Hematopoietic multipotent progenitor cell treated with erythropoietin and hydrocortisone succinate and interleukin-3 and kit ligand, for 6 days (in vitro differentiated cells): ENCODE data around the gene RAB1B.
"Not testable (repeated sequence)": the region's sequence is repeated elsewhere in the genome, so short reads cannot be mapped to it uniquely, and the experiment has no call there.

Experiments
- DNase-seq: peaks from one replicate; pipeline ENCODE4 v3.0.0-alpha.2; 2015

The RAB1B gene

DNA sequence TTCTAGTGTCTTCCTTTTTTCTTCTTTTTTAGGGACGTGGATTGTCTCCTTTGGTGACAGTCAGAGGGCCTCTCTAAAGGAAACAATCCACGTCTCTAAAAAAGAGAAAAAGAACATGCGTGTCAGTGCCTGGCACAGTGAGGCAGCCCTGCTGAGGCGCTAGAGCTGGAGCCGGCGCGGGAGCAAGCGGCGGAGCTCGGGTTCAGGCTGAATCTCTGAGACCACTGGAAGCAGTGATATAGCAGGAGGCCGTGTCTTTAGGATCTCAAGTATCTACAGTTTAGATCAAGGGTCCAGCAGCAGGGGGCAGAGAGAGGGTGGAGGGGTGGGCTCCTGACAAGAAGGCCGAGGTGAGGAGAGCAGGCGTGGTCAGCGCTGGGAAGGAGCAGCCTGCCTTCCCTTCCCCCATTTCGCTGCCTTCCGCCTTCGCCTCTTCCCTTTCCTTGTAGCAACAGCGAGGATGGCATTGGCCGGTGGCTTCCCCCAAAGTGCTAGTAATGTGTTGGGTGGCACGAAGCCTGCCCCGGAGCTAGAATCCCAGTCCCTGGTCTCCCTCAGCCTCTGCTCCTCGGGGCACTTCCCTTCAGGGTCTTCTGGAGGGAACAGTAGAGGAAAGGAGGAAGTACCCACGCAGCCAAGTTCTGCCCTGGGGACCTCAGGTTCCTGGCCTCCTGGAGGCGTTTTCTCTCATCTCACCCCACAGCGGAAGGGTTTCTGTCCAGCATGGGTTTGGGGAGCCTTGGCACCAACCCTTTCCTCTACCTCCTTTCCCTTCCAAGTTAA, 28.2 kb upstream of the RAB1B start:
- no peak for DNase-seq

DNA sequence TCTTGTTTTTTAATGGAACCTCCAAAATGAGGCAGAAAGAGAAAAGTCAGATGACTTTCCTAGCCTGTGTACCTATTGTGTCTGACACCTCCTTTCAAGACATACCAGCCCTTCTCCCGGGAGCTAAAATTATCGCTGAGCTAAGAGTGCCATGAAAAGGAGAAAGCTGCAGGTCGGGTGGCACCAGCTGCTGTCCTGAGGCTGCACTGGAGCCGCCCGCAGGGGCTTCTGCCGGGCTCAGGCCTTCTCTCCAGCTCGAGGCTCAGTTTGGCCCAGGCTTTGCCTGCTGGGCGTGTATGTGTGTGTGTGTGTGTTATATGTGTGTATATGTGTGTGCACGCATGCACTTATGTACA, 27.7 kb upstream of the RAB1B start:
- no peak for DNase-seq

DNA sequence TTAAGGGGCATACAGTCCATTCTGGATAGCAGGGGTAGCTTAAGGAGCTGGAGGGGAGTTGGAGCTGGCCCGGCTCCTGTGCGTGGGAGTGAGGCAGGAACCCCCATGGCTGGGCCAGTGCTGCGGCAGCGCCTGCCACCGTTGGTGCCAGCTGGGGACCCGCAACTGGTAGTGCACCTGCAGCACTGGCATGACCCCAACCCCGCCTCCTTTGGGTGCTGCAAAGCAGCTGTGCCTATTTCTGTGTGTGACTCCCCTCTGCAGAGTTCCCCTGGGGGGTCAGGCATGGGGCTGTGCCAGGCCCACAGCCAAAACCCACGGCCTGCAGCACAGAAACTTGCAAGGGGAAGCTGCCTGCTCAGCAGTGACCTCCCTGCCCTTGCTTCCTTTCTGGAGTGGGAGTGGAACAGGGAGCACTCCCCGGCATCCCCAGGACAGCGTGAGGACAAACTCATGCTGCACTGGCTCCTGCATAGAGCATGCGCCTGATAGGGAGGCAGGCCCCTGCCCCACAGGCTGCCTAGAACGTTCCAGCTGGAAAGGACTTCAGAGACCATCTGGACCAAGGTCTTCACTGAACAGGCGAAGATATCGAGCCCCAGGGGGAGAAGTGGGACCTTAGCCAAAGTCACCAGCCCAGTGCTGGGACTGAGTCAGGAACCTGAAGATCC, 26.2 kb upstream of the RAB1B start:
- no peak for DNase-seq

DNA sequence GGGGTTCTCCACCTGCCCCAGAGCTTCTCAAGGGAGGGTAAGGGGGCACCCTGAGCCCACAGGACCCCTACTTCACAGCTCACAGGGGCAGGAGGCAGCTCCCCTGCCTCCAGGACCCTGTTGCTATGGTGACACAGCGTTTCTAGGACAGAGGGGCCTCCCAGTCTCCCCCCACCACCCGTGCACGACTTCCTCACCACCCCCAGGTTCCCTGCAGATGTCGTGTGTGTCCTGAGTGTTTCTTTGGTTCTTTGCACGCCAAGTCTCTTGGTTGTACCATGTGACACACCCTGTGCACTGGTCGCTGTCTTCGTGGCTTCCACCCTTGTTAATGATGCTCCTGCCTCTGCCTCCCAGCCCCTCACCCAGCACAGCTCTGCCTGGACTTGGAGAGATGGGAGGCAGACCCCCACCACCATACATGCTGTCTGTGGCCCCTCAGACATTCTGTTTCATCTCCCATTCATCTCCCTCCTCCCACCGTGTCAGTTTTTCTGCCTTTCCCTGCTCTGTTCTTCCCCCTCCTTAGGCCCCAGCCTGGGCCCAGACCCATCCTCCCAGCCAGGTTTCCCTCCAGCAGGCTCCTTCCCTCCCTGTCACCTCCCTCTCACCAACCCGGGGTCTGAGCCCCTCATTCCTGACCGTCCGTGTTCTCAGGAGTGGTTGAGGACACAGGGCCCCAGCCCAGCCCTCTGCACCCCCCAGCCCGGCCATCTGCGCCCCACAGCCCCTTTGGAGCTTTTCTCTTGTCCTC, 24.5 kb upstream of the RAB1B start:
- DNase-seq, result no peak

DNA sequence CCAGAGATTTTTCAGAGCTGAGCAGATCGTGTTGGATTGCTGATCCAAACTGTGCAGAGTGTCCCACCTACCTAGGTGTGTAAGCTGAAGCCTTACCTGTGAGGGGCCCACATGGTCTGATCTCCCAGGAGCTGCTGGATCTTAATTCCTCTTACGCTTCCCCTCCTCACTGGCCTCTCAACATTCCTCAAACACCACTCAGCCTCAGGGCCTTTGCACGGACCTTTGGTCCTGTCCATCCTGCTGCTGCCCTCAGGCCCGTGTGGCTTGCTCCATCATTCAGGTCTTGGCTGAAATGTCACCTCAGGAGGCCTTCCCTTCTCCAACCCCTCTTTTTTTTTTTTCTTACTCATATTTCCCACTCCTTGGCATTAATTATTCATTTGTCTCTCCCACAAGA, 21.1 kb upstream of the RAB1B start:
- DNase-seq, result no peak

DNA sequence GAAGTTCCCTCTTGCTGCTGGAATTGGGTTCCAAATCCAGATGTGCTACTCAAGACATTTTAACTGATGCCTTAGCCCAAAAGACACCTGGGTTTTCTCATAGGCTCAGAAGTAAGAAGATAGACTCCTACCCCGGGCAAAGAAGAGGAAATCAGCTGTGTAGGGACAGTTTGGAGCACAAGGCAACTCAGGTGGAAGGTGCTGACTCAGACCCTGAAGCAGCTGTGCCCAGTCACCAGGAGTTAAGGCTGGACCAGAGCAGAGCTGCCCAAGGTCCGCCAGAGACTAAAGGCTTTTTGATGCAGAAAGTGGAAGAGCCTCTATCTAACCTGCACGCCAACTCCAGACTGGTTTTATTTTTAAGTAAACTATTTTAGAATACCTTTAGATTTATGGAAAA, 20.6 kb upstream of the RAB1B start:
- DNase-seq, result no peak

DNA sequence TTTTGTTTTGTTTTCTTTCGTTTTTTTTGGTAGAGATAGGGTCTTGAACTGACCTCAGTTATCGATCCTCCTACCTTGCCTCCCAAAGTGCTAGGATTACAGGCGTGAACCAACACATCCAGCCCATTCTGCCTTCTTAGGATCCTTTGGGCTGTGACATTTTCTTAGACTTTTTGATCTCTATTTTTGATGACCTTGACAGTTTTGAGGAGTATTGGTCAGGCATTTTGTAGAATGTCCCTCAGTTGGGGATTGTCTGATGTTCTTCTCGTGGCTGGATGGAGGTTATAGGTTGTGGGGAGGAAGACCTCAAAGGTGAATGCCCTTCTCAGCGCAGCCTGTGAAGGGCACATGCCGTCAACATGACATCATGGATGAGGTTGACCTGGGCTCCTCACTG, 19.5 kb upstream of the RAB1B start:
- DNase-seq, result no peak

DNA sequence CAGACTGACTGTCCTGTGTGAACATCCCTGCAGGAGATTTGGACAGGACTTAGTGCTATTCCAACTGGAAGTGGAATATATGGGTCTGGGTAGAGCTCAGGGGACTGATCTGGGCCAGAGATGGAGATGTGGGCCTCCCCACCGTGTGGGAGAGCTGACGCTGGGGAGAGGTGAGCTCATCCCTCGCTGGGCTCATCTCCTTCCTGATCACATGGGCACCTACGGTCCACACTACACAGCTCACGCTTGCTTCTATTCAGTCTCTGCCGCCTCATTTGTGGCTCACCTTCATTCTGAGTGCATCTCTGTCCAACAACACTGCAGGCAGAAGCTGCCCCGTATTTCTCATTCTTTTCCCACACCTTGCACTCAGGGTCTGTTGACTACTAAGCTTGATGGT, 16.6 kb upstream of the RAB1B start:
- no peak for DNase-seq

DNA sequence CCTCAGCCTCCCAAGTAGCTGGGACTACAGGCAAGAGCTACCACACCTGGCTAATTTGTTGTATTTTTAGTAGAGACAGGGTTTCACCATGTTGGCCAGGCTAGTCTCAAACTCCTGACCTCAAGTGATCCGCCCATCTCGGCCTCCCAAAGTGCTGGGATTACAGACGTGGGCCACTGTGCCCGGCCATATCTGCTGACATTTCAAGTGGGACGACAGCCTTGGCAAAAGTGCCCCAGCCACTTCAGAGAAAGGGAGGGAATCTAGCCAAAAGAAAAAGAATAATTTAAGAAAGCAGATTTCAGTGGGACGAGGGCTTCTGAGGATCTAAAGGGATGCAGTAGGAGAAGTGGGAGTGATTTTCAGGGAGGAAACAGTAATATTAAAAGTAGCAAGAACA, 15.4 kb upstream of the RAB1B start:
- DNase-seq, result not testable (repeated sequence)

DNA sequence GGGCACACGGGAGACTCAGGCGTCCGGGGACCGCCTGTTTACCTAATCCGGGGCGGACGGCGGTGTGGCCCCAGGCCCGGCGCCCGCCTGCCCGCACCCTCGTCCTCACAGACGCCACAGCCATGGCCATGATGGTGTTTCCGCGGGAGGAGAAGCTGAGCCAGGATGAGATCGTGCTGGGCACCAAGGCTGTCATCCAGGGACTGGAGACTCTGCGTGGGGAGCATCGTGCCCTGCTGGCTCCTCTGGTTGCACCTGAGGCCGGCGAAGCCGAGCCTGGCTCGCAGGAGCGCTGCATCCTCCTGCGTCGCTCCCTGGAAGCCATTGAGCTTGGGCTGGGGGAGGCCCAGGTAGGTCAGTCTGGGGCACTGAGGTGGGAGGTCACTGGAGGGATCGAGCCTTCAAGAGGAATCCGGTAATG, 10.0 kb upstream of the RAB1B start:
- DNase-seq, result no peak

DNA sequence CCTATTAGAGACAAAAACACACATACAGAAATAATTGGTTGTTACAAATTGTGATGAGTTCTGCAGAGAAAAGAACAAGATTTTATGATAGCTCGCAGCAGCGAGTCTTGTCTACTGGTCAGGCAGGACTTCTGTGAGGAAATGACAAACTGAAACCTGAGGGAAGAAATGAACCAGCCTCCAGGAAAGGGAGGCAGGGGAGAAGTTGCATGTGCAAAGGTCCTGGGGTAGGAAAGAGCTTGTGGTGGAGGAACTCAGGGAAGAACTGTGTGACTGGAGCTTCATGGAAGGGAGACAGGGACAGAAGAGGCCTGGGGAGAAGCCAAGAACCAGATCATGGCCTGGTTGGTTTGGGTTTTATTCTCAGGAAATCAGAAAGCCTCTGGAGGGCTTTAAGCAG, 9.2 kb upstream of the RAB1B start:
- DNase-seq, result no peak

DNA sequence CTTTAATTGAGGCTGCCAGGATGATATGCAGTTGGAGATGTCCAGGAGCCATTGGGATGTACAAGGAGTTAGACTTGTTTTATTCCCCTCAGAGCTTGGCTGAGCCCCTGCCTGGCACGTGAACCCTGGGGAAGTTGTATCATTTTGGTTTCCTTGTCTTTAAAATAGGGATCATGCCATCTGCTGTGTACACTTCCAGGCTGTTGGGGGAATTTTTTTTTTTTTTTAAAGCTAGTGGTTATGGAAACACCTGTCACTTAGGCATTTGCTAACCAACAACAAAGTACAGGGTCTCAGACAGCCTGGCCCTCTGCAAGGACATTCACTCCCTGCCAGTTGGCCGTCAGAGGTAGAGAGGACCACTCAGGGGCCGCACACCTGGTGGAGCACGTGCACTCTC, 8.5 kb upstream of the RAB1B start:
- DNase-seq, result no peak

DNA sequence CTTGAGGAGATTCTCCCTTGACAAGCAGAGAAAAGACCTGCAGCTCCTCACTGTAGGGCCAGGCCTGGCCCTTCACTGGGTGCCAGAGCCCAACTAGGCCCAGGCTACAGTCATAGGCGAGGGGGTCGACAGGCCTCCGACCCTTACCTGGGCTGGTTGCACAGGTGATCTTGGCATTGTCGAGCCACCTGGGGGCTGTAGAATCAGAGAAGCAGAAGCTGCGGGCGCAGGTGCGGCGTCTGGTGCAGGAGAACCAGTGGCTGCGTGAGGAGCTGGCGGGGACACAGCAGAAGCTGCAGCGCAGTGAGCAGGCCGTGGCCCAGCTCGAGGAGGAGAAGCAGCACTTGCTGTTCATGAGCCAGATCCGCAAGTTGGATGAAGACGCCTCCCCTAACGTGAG, 6.9 kb upstream of the RAB1B start:
- DNase-seq, result no peak

DNA sequence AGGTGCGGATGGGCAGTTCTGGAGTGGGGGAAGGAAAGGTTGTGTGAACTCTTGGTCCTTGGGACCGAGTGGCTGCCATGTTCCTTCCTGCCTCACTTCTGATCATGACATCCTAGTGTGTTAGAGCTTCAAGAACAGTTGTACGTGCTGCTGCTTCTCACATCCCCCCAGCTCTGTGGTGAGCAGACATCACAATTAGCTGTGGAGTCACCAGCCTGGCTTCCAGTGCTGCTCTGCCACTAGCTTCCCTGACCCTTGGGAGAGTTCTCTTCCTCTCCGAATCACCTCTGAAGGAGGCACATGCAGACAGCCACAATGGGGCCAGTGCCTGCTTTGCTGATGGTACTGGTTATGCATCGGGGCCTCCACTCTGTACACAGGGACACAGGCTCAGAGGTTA, 6.2 kb upstream of the RAB1B start:
- no peak for DNase-seq

DNA sequence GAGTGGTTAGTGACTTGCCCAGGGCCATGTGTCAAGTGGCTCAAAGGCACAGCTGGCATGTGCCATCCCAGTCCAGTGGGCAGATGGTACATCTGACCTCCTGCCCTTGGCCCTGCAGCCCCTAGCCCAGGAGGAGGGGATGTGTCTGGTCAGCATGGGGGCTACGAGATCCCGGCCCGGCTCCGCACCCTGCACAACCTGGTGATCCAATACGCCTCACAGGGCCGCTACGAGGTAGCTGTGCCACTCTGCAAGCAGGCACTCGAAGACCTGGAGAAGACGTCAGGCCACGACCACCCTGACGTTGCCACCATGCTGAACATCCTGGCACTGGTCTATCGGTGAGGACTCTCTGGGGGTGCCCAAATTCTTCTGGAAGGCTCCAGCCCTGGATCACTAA, 5.7 kb upstream of the RAB1B start:
- no peak for DNase-seq

DNA sequence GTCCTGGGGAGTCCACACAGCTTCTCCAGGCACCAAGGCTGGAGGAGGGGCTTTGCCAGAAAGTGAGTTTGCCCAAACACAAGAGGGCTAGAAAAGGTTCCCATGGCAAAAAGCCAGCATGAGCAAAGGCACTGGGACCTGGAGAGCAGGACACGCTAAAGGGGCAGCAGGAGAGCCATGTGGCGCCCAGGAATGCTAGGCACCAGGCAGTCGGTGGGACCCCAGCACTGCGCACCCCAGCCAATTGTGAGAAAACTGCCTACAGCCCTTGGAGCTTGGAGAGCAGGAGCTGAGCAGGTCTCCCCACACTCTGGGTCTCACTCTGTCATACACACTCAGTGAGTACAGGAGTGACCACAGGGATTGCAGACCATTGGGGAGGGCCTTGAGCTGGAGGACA, 5.2 kb upstream of the RAB1B start:
- DNase-seq, result no peak

DNA sequence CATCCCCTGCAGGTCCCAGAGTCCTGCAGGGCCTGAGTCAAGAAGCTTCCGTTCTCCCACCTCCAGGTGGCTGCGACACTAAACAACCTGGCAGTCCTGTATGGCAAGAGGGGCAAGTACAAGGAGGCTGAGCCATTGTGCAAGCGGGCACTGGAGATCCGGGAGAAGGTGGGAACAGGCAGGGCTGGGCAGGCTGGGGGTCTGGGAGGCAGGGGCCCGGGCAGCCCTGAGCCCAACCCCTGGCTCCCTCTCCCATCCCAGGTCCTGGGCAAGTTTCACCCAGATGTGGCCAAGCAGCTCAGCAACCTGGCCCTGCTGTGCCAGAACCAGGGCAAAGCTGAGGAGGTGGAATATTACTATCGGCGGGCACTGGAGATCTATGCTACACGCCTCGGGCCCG, 4.7 kb upstream of the RAB1B start:
- no peak for DNase-seq

DNA sequence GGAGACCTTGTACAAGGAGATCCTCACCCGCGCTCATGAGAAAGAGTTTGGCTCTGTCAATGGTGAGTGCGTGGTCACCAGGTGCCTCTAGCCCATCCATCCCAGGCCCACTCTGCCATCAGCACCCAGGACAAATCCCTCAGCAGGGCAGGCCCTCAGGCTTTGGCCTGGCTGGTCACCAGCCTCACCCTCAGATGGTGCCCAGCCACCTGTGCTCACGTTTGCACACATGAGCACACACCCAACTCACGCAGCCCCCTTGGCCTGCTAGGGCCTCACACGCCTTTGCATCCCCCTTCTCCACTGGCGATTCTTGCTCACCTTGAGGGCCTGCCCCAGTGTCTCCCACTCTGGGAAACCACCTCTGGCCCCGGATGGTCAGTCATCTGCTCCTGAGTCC, 4.1 kb upstream of the RAB1B start:
- no peak for DNase-seq

DNA sequence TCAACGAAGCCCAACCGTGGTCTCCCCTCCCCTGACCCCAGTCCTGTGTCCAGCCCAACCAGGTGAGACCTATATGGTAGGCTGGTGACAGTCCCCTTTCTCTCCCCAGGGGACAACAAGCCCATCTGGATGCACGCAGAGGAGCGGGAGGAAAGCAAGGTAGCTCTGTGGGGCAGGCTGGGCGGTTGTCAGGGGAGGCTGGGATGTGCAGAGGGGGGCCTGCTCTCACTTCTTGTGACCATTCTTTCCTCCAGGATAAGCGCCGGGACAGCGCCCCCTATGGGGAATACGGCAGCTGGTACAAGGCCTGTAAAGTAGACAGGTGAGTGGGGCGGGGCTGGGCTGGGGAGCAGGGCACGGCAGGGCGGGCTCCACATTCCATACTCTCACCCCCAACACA, 3.5 kb upstream of the RAB1B start:
- DNase-seq, result peak; percentile 32

DNA sequence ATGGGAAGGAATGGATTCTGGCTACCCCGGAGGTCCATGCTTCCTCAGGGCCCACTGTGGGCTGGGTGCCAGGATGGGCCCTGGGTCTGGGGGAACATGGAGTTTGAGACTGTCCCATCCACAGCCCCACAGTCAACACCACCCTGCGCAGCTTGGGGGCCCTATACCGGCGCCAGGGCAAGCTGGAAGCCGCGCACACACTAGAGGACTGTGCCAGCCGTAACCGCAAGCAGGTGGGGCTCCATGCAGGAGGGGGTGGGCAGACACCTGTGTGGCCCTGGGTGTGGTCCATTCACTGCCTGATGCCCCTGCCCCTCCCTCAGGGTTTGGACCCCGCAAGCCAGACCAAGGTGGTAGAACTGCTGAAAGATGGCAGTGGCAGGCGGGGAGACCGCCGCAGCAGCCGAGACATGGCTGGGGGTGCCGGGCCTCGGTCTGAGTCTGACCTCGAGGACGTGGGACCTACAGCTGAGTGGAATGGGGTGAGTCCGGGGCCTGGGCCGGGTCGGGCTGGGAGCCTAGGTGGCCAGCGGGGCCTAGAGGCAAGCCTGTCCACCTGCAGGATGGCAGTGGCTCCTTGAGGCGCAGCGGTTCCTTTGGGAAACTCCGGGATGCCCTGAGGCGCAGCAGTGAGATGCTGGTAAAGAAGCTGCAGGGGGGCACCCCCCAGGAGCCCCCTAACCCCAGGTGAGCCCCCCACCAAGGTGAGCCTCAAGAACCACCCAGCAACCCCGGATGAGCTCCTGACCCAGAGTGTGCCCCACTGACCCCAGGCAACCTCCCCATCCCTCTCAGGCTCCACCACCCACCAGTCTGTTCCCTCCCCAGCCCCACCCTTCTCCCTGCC, 2.7 kb upstream of the RAB1B start:
- no peak for DNase-seq

DNA sequence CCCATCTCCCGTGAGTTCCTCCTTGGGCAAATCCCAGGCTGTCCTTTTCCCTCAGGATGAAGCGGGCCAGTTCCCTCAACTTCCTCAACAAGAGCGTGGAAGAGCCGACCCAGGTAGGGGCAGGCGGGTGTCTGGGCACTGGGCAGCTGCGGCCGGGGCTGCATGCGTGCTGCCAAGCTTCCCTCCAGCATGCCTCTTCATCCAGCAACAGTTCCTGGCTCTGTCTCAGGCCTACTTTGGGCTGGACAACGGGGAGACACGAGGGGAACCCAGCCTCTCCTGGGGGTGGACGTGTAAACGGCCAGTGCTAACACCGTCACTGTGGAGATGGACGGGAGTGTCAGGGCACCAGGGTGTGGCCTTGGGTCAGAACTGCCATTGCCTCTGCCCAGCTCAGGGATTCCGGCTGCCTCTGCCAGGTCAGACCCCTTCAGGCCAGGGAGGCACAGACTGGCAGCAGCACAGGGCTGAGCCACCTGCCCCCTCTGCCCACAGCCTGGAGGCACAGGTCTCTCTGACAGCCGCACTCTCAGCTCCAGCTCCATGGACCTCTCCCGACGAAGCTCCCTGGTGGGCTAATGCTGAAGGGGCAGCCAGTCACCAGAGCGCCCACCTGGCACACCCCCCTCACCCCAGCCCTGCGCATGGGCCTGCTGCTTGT, 1.9 kb upstream of the RAB1B start:
- DNase-seq, result no peak

DNA sequence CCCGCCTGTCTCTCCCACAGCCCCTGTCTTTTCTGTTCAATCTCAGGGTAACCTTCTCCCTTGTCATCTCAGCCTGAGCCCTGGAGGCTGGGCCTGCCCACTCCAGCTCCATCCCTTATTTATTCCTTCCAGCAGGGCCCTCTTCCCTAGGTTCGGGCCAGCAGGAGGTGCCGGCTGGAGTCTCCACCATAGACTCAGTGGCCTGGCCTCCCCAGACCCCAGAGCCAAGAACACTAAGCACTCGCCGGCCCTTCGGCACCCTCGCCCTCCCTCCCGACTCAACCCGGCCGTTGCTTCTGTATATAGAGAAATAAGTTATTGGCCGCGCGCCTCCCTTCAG, 1.4 kb upstream of the RAB1B start:
- DNase-seq, result no peak
